K562 (cell line): ENCODE data around the gene POLR3GL. TPM values are rescaled to one million over a fixed set of nuclear protein-coding genes. Genes with fewer than 3 reads are reported as not detected.
A peak's percentile ranks its signal among the peaks of the same experiment; 100 is the strongest.

Experiments used
- CXXC5 ChIP-seq: fragments of 250-450 bp; sonication (Bioruptor Pico); IDR thresholded peaks from 2 replicates; pipeline ENCODE4 v1.8.0; 2022; ENCODE audit warnings: inconsistent platforms, mild to moderate bottlenecking, moderate library complexity
- DIDO1 ChIP-seq: fragments of 450-650 bp; IDR thresholded peaks from 2 replicates; pipeline ENCODE4 v1.6.1; 2016; ENCODE audit warnings: low read depth, missing biosample characterization, missing genetic modification characterization
- FOXK2 ChIP-seq, 2 experiments: fragments of 450-650 bp; IDR thresholded peaks in 1 of 2; conservative IDR thresholded peaks in 1 of 2; 2 replicates each; pipeline ENCODE4 v1.6.1; 2016; ENCODE audit warnings: low read depth in 2 of 2, mild to moderate bottlenecking in 1 of 2
- HDAC6 ChIP-seq: IDR thresholded peaks from 2 replicates; pipeline ENCODE4 v1.6.1; 2012; ENCODE audit warnings: low read depth, mild to moderate bottlenecking, control low read depth, inconsistent platforms, low read length, moderate library complexity
- HSF4 ChIP-seq: fragments of 250-450 bp; sonication (Bioruptor Pico); IDR thresholded peaks from 2 replicates; pipeline ENCODE4 v2.1.2; 2022; ENCODE audit warnings: mild to moderate bottlenecking, moderate library complexity, borderline replicate concordance
- KLF10 ChIP-seq: fragments of 250-450 bp; sonication (Bioruptor Pico); IDR thresholded peaks from 2 replicates; pipeline ENCODE4 v1.6.1; 2021; ENCODE audit warnings: matching md5 sums
- MYC ChIP-seq, 2 experiments: fragments of 250-450 bp in 1 of 2; sonication (Bioruptor Pico) in 1 of 2; IDR thresholded peaks; 2 replicates each; pipeline versions ENCODE4 v1.5.1 to v1.6.1; 2012 to 2021; ENCODE audit warnings: low read depth in 2 of 2, borderline replicate concordance in 1 of 2, improper control_type of control experiment in 1 of 2, low read length in 1 of 2, mild to moderate bottlenecking in 1 of 2, moderate library complexity in 1 of 2
- NFRKB ChIP-seq: fragments of 450-650 bp; IDR thresholded peaks from 2 replicates; pipeline ENCODE4 v1.6.1; 2016; ENCODE audit warnings: low read depth
- NR2C2 ChIP-seq, 2 experiments: fragments of 200-800 bp in 1 of 2; sonication (Bioruptor generic) in 1 of 2; sonication (generic) in 1 of 2; formaldehyde crosslinking in 1 of 2; IDR thresholded peaks; 2 replicates each; pipeline versions ENCODE4 v1.6.1 to v1.8.0; 2016 to 2022; ENCODE audit warnings: mild to moderate bottlenecking in 1 of 2, missing compliant biosample characterization in 1 of 2, missing genetic modification characterization in 1 of 2, missing genetic modification reagents in 1 of 2
- NR4A1 ChIP-seq, 2 experiments: fragments of 250-450 bp in 1 of 2; fragments of 450-650 bp in 1 of 2; sonication (Bioruptor Pico) in 1 of 2; IDR thresholded peaks; 2 replicates each; pipeline versions ENCODE4 v1.4.0 to v1.6.1; 2016 to 2020; ENCODE audit warnings: mild to moderate bottlenecking in 2 of 2, missing compliant biosample characterization in 1 of 2, missing genetic modification characterization in 1 of 2, moderate library complexity in 1 of 2
- SIN3A ChIP-seq, 2 experiments: fragments of 150-350 bp in 1 of 2; IDR thresholded peaks; 2 replicates each; pipeline ENCODE4 v1.6.1; 2011 to 2016; ENCODE audit warnings: borderline replicate concordance in 2 of 2, low read depth in 2 of 2, low read length in 2 of 2, mild to moderate bottlenecking in 2 of 2, moderate library complexity in 2 of 2; ENCODE audit not compliant: control insufficient read depth in 1 of 2
- SMARCA5 ChIP-seq: fragments of 450-650 bp; IDR thresholded peaks from 2 replicates; pipeline ENCODE4 v1.6.1; 2016
- TBP ChIP-seq: optimal IDR thresholded peaks from 2 replicates; pipeline ENCODE3; 2011; ENCODE audit warnings: low read depth, low read length, improper control_type of control experiment
- TCFL5 ChIP-seq: fragments of 250-450 bp; sonication (Bioruptor Pico); conservative IDR thresholded peaks from 2 replicates; pipeline ENCODE4 v1.6.1; 2021; ENCODE audit warnings: mild to moderate bottlenecking, moderate library complexity, matching md5 sums
- ZEB2 ChIP-seq: fragments of 450-650 bp; IDR thresholded peaks from 2 replicates; pipeline ENCODE4 v1.6.1; 2016
- ZKSCAN3 ChIP-seq: fragments of 250-450 bp; sonication (Bioruptor Pico); IDR thresholded peaks from 2 replicates; pipeline ENCODE4 v1.4.0; 2020
- ZNF75A ChIP-seq: fragments of 450-650 bp; formaldehyde crosslinking; IDR thresholded peaks from 2 replicates; pipeline ENCODE4 v1.4.0; 2020; ENCODE audit warnings: mild to moderate bottlenecking
- polyA plus RNA-seq, 8 experiments: library from polyadenylated mRNA; depleted of rRNA in 4 of 8; stranded (reverse) in 5 of 8; unstranded in 3 of 8; fragments of >200 nt; fragmentation: Nextera tagmentation in 2 of 8; fragmentation: Illumina TruSeq in 1 of 8; extraction: Ambion mirVana in 2 of 8; extraction: Trizol in 1 of 8; gene quantifications; 2 replicates each; pipeline versions ENCODE4 v1.2.1 to v1.2.3, GENCODE V29; 2011 to 2014; ENCODE audit warnings: inconsistent platforms in 1 of 8, missing spikeins in 1 of 8
- total RNA-seq, 7 experiments: library from RNA; depleted of rRNA in 6 of 7; stranded (reverse); fragments of >200 nt in 6 of 7; fragmentation: Illumina TruSeq in 2 of 7; extraction: Trizol in 2 of 7; gene quantifications; 2 replicates each; pipeline versions ENCODE4 v1.2.1 to v1.2.3, GENCODE V29; 2011 to 2021; ENCODE audit warnings: low replicate concordance in 1 of 7
- TF ChIP-seq, protein P1 (sequence below): fragments of 250-450 bp; sonication (Bioruptor Pico); IDR thresholded peaks from 2 replicates; pipeline ENCODE4 v1.4.0; 2020
- TF ChIP-seq, protein P2 (sequence below): fragments of 450-650 bp; conservative IDR thresholded peaks from 2 replicates; pipeline ENCODE4 v1.6.1; 2016; ENCODE audit warnings: missing genetic modification characterization, low read depth, mild to moderate bottlenecking, missing compliant biosample characterization, moderate library complexity

POLR3GL gene
- total and polyA plus RNA-seq, 9 of the 15 experiments (the other 6 are each of a cell fraction or from before 2014, with no cell fraction given): 14.6 to 48.4 (median 38.2) TPM

DNA sequence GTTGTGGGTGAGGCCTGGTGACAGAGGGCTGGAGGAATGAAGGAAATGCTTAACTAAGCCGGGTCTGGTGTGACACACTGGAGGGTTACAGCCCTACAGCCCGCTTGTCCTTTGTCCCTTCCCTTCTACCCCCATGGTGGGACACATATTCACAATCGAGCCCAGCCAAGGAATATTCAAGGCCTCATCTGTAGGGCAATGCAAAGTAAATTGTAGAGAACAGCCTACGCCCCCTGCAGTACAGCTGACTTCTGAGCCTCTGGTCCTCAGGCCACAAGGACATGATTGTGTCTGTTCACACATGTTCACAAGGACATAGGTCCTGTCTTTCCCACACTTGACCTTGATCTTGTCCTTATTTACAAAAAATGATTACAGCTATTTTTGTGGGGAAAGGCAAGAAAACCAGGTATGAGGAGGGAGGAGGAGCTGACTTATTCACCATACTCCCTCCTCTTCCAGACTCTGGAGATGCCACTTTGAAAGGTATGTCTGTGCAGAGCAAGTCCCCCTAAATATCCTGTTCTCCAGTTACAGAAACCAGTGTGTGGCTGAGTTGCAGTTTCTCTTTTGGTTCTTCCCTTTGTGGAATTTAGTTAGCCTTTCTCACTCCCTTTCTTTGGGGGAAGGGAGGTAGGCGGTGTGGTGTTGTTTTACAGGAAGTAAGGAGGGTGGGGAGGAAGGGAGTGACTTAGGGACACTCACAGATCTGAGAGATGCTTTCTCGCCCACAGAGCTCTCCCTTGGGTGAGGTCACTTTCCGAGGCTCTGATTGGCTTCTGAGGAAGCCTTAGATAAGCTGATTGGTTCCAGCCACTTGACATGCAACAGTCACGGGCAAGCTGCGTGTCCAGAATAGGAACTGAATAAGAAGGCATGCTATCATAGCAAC is 14.6 kb downstream of the POLR3GL start (continued):
- TF ChIP-seq, protein P1, sequence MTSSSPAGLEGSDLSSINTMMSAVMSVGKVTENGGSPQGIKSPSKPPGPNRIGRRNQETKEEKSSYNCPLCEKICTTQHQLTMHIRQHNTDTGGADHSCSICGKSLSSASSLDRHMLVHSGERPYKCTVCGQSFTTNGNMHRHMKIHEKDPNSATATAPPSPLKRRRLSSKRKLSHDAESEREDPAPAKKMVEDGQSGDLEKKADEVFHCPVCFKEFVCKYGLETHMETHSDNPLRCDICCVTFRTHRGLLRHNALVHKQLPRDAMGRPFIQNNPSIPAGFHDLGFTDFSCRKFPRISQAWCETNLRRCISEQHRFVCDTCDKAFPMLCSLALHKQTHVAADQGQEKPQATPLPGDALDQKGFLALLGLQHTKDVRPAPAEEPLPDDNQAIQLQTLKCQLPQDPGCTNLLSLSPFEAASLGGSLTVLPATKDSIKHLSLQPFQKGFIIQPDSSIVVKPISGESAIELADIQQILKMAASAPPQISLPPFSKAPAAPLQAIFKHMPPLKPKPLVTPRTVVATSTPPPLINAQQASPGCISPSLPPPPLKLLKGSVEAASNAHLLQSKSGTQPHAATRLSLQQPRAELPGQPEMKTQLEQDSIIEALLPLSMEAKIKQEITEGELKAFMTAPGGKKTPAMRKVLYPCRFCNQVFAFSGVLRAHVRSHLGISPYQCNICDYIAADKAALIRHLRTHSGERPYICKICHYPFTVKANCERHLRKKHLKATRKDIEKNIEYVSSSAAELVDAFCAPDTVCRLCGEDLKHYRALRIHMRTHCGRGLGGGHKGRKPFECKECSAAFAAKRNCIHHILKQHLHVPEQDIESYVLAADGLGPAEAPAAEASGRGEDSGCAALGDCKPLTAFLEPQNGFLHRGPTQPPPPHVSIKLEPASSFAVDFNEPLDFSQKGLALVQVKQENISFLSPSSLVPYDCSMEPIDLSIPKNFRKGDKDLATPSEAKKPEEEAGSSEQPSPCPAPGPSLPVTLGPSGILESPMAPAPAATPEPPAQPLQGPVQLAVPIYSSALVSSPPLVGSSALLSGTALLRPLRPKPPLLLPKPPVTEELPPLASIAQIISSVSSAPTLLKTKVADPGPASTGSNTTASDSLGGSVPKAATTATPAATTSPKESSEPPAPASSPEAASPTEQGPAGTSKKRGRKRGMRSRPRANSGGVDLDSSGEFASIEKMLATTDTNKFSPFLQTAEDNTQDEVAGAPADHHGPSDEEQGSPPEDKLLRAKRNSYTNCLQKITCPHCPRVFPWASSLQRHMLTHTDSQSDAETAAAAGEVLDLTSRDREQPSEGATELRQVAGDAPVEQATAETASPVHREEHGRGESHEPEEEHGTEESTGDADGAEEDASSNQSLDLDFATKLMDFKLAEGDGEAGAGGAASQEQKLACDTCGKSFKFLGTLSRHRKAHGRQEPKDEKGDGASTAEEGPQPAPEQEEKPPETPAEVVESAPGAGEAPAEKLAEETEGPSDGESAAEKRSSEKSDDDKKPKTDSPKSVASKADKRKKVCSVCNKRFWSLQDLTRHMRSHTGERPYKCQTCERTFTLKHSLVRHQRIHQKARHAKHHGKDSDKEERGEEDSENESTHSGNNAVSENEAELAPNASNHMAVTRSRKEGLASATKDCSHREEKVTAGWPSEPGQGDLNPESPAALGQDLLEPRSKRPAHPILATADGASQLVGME (CRISPR knock-in tag): peak; percentile 55; the same call in 1 of the 2 replicates
- 0 out of 2 replicates have a peak, but pooled peaks have one; percentile 67 for TF ChIP-seq TCFL5 (CRISPR knock-in tag)
- peak; percentile 1 to 85; a peak in 1 of 4 replicates for TF ChIP-seq SIN3A (IDR thresholded peaks at IDR 0.05; ENCODE audit: borderline replicate concordance in 2 of 2, control insufficient read depth in 1 of 2, low read depth in 2 of 2, low read length in 2 of 2)
- peak; percentile 68 for TF ChIP-seq ZEB2
- TF ChIP-seq HSF4 (CRISPR knock-in tag): 0 out of 2 replicates have a peak, but pooled peaks have one; percentile 58
- peak; percentile 73 for TF ChIP-seq TBP
- peak; percentile 53 for TF ChIP-seq CXXC5
- peak; percentile 84 to 91 for TF ChIP-seq FOXK2 (conservative IDR thresholded peaks at IDR 0.05 in 1 of 2, IDR thresholded peaks at IDR 0.05 in 1 of 2; ENCODE audit: low read depth in 2 of 2)
- 0 out of 2 replicates have a peak, but pooled peaks have one; percentile 29 for TF ChIP-seq NR4A1 (CRISPR knock-in tag; IDR thresholded peaks at IDR 0.05)
- TF ChIP-seq NR4A1 (tag; IDR thresholded peaks at IDR 0.05): peak; percentile 78
- 0 out of 2 replicates have a peak, but pooled peaks have one; percentile 5 for TF ChIP-seq NR2C2 (CRISPR knock-in tag; IDR thresholded peaks at IDR 0.05)
- peak; percentile 34; the same call in 1 of the 2 replicates for TF ChIP-seq NR2C2 (tag; IDR thresholded peaks at IDR 0.05)
- no peak; the same call in 1 of the 2 replicates for TF ChIP-seq ZNF75A (CRISPR knock-in tag)
- TF ChIP-seq, protein P2, sequence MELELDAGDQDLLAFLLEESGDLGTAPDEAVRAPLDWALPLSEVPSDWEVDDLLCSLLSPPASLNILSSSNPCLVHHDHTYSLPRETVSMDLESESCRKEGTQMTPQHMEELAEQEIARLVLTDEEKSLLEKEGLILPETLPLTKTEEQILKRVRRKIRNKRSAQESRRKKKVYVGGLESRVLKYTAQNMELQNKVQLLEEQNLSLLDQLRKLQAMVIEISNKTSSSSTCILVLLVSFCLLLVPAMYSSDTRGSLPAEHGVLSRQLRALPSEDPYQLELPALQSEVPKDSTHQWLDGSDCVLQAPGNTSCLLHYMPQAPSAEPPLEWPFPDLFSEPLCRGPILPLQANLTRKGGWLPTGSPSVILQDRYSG (tag): peak; percentile 85; the same call in 1 of the 2 replicates
- TF ChIP-seq SMARCA5: 0 out of 2 replicates have a peak, but pooled peaks have one; percentile 67
- TF ChIP-seq NFRKB: peak; percentile 96
- peak; percentile 32; the same call in 1 of the 2 replicates for TF ChIP-seq DIDO1
- peak; percentile 65; the same call in 1 of the 2 replicates for TF ChIP-seq MYC (IDR thresholded peaks at IDR 0.05; ENCODE audit: low read depth, low read length)
- no peak; the same call in 1 of the 2 replicates for TF ChIP-seq MYC (CRISPR knock-in tag; IDR thresholded peaks at IDR 0.05; ENCODE audit: borderline replicate concordance, low read depth)
- TF ChIP-seq KLF10 (CRISPR knock-in tag): no peak
- TF ChIP-seq ZKSCAN3 (CRISPR knock-in tag): no peak
- TF ChIP-seq HDAC6: no peak
